PC-9 (cell line): ENCODE data around the gene CAMTA1.

Experiments used
- EZH2 ChIP-seq: fragments of 200-600 bp; sonication (generic); IDR thresholded peaks from 2 replicates; pipeline ENCODE4 v1.8.0; 2017; ENCODE audit warnings: antibody characterized with exemption, low read depth
- TF ChIP-seq, protein P1 (sequence below): fragments of 200-600 bp; sonication (generic); conservative IDR thresholded peaks from 2 replicates; pipeline ENCODE4 v1.6.1; 2017; ENCODE audit warnings: mixed run types, antibody characterized with exemption, mild to moderate bottlenecking, moderate library complexity

DNA sequence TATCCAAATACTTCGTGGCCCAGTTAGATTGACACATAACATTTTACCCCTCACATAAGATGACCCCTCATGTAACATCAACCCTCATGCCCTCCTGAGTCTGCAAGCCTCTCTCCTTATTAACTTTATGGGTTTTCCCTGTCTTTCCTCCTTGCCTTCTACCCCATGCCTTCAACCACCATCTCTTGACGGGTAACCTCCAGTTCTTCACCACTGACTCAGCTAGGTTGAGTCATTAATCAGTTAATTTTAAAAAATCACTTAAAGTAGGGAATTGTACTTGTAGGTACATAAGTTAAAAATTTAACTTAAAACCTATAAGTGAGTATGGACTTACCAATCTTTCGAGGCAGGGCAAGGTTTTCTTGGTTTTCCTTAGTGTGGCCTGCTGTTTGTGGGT is 330.7 kb downstream of the CAMTA1 start:
- TF ChIP-seq, protein P1, sequence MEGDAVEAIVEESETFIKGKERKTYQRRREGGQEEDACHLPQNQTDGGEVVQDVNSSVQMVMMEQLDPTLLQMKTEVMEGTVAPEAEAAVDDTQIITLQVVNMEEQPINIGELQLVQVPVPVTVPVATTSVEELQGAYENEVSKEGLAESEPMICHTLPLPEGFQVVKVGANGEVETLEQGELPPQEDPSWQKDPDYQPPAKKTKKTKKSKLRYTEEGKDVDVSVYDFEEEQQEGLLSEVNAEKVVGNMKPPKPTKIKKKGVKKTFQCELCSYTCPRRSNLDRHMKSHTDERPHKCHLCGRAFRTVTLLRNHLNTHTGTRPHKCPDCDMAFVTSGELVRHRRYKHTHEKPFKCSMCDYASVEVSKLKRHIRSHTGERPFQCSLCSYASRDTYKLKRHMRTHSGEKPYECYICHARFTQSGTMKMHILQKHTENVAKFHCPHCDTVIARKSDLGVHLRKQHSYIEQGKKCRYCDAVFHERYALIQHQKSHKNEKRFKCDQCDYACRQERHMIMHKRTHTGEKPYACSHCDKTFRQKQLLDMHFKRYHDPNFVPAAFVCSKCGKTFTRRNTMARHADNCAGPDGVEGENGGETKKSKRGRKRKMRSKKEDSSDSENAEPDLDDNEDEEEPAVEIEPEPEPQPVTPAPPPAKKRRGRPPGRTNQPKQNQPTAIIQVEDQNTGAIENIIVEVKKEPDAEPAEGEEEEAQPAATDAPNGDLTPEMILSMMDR: no peak
- TF ChIP-seq EZH2: no peak
